ENCODE data around the gene PTPN23.

DNA sequence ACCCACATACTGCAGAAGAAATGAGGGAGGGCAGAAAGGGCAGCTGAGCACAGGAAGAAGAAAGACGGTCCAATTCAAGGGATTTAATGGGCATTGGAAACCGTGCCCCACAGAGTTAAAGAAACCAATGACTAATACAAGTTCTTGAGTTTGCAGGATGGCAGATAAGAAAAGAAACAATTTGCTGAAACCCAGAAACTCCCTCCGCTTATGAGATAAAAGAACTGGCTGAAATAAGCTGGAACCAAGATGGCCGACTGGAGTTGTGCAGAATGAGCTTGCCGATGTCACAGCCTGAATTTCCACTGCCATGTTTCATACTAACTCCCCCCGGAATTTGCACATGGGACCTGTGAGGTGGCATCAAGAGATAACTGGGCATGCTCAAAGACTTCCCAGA, 47.8 kb downstream of the PTPN23 start:
- TF ChIP-seq CHD2 (IDR thresholded peaks at IDR 0.05; ENCODE audit: low read length) (no peak), POLR2A (IDR thresholded peaks at IDR 0.05; ENCODE audit: control extremely low read depth in 1 of 2, low read depth in 2 of 2, low read length in 2 of 2) (no peak), CEBPB (IDR thresholded peaks at IDR 0.05; ENCODE audit: low read depth, low read length) (no peak), BRCA1 (IDR thresholded peaks at IDR 0.05; ENCODE audit: low read depth, low read length) (no peak)
- TF ChIP-seq, protein P1, sequence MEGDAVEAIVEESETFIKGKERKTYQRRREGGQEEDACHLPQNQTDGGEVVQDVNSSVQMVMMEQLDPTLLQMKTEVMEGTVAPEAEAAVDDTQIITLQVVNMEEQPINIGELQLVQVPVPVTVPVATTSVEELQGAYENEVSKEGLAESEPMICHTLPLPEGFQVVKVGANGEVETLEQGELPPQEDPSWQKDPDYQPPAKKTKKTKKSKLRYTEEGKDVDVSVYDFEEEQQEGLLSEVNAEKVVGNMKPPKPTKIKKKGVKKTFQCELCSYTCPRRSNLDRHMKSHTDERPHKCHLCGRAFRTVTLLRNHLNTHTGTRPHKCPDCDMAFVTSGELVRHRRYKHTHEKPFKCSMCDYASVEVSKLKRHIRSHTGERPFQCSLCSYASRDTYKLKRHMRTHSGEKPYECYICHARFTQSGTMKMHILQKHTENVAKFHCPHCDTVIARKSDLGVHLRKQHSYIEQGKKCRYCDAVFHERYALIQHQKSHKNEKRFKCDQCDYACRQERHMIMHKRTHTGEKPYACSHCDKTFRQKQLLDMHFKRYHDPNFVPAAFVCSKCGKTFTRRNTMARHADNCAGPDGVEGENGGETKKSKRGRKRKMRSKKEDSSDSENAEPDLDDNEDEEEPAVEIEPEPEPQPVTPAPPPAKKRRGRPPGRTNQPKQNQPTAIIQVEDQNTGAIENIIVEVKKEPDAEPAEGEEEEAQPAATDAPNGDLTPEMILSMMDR (IDR thresholded peaks at IDR 0.05; ENCODE audit: control extremely low read depth in 1 of 3, insufficient read depth in 1 of 3, low read depth in 1 of 3, low read length in 3 of 3), result no peak
